ENCODE measurements around the gene MPST.

Gene MPST

GRCh38 chr22:37019309-37020191 lies at the start of gene MPST, which contains the start of gene TST (continued):
- peak; percentile 72 for TF ChIP-seq PRDM10 (tag by site-specific recombination; IDR thresholded peaks at IDR 0.05)
- TF ChIP-seq ZFP41 (tag by site-specific recombination; IDR thresholded peaks at IDR 0.05; ENCODE audit: borderline replicate concordance) = no peak
- TF ChIP-seq PATZ1 (tag by site-specific recombination; IDR thresholded peaks at IDR 0.05) = peak; percentile 98
- TF ChIP-seq ZBTB7A (tag by site-specific recombination; IDR thresholded peaks at IDR 0.05; ENCODE audit: low read depth) = no peak
- peak; percentile 24; the same call in 1 of the 2 replicates for TF ChIP-seq ZFHX2 (tag by site-specific recombination; conservative IDR thresholded peaks at IDR 0.05)
- TF ChIP-seq ZNF223 (tag by site-specific recombination; IDR thresholded peaks at IDR 0.05) = no peak
- TF ChIP-seq SP7 (tag by site-specific recombination; IDR thresholded peaks at IDR 0.05) = peak; percentile 57
- no peak for TF ChIP-seq ZNF16 (tag by site-specific recombination; IDR thresholded peaks at IDR 0.05; ENCODE audit: low read depth)
- peak; percentile 63; the same call in 1 of the 2 replicates for TF ChIP-seq YY1 (tag by site-specific recombination; IDR thresholded peaks at IDR 0.05)
- peak; percentile 23; the same call in 1 of the 2 replicates for TF ChIP-seq ZNF157 (tag by site-specific recombination; IDR thresholded peaks at IDR 0.05)
- TF ChIP-seq ZNF530 (tag by site-specific recombination; IDR thresholded peaks at IDR 0.05; ENCODE audit: low read depth) = no peak
- no peak for TF ChIP-seq HOXD13 (CRISPR knock-in tag; IDR thresholded peaks at IDR 0.05; ENCODE audit: borderline replicate concordance)
- TF ChIP-seq ZNF266 (tag by site-specific recombination; IDR thresholded peaks at IDR 0.05; ENCODE audit: low read depth) = no peak
- no peak for TF ChIP-seq ZNF280D (tag by site-specific recombination; IDR thresholded peaks at IDR 0.05)

- H3K4me1 ChIP-seq (ENCODE audit: control insufficient read depth, insufficient read depth, low read length) = no peaks in the 10 kb centered on the region
- TF ChIP-seq PRDM1 (tag by site-specific recombination; IDR thresholded peaks at IDR 0.05) (no peak), ZXDB (tag by site-specific recombination; IDR thresholded peaks at IDR 0.05) (no peak)
- no peaks in the 10 kb centered on the region for H3K9me3 ChIP-seq (ENCODE audit: control insufficient read depth, insufficient read depth, low read depth, low read length)
- ChIA-PET CTCF (interaction anchor here (1.3 to 5.9 kb wide), 2 partner anchors 115 to 190 kb away, joined by 5 to 38 read pairs; no protein-coding TSS in a partner anchor), POLR2A (no interaction called here)
- no peaks in the 10 kb centered on the region for H3K36me3 ChIP-seq (ENCODE audit: control insufficient read depth in 2 of 2, insufficient read depth in 1 of 2, low read length in 2 of 2)
- no peak overlapping the region for H3K27ac ChIP-seq (ENCODE audit: extremely low read depth, low read depth, low read length)
- no peak overlapping the region for H3K4me3 ChIP-seq (ENCODE audit: low read depth, low read length)
Measured at GRCh38 chr22:36971341-36972125, 48.0 kb upstream of the MPST start.
